Glutamatergic neuron (in vitro differentiated cells): ENCODE measurements around the gene KCNH2. TPM values are rescaled to one million over a fixed set of nuclear protein-coding genes. Genes with fewer than 3 reads are reported as not detected.

Source experiments
- DNase-seq: peaks from one replicate; pipeline ENCODE4 v3.0.0; 2022
- H3K27ac Mint-ChIP-seq: one replicate; pipeline ENCODE4 v1.8.0; 2020; ENCODE audit warnings: mild to moderate bottlenecking, mixed read lengths, inconsistent platforms; ENCODE audit not compliant: unreplicated experiment
- H3K27me3 Mint-ChIP-seq: one replicate; pipeline ENCODE4 v1.8.0; 2020; ENCODE audit warnings: mild to moderate bottlenecking, moderate library complexity, mixed read lengths, inconsistent platforms; ENCODE audit not compliant: unreplicated experiment
- H3K36me3 Mint-ChIP-seq: one replicate; pipeline ENCODE4 v1.8.0; 2020; ENCODE audit warnings: mild to moderate bottlenecking, mixed read lengths, inconsistent platforms; ENCODE audit not compliant: unreplicated experiment
- H3K4me1 Mint-ChIP-seq: one replicate; pipeline ENCODE4 v1.8.0; 2020; ENCODE audit warnings: mild to moderate bottlenecking, low read depth, mixed read lengths, inconsistent platforms; ENCODE audit not compliant: unreplicated experiment
- H3K4me3 Mint-ChIP-seq: one replicate; pipeline ENCODE4 v1.8.0; 2020; ENCODE audit warnings: mild to moderate bottlenecking, mixed read lengths, inconsistent platforms; ENCODE audit not compliant: unreplicated experiment
- H3K9me3 Mint-ChIP-seq: one replicate; pipeline ENCODE4 v1.8.0; 2020; ENCODE audit warnings: mild to moderate bottlenecking, moderate library complexity, mixed read lengths, inconsistent platforms; ENCODE audit not compliant: unreplicated experiment
- total RNA-seq: library from RNA; stranded (reverse); fragmentation: NEBNext Ultra II Directional; extraction: Animal tissue kit (Norgen Biotek cat#: 25700); gene quantifications from one replicate; pipeline ENCODE4 v1.2.1, GENCODE V29; 2021; ENCODE audit not compliant: unreplicated experiment
- TF ChIP-seq, protein P1 (sequence below): fragments of 200-600 bp; sonication (generic); IDR thresholded peaks from one replicate; pipeline ENCODE4 v1.5.0; 2021; ENCODE audit not compliant: partially characterized antibody, unreplicated experiment

KCNH2 gene
- total RNA-seq, 1 donor from 2014 or later, result 73.7 TPM

GRCh38 chr7:151003572-151003971 lies 25.5 kb upstream of the KCNH2 start:
- peaks cover 6% of the 10 kb centered on the region for H3K9me3 Mint-ChIP-seq
- peak overlapping the region; percentile 8 for H3K4me3 Mint-ChIP-seq
- H3K27ac Mint-ChIP-seq, result no peak overlapping the region
- peaks cover 2% of the 10 kb centered on the region for H3K27me3 Mint-ChIP-seq
- TF ChIP-seq, protein P1, sequence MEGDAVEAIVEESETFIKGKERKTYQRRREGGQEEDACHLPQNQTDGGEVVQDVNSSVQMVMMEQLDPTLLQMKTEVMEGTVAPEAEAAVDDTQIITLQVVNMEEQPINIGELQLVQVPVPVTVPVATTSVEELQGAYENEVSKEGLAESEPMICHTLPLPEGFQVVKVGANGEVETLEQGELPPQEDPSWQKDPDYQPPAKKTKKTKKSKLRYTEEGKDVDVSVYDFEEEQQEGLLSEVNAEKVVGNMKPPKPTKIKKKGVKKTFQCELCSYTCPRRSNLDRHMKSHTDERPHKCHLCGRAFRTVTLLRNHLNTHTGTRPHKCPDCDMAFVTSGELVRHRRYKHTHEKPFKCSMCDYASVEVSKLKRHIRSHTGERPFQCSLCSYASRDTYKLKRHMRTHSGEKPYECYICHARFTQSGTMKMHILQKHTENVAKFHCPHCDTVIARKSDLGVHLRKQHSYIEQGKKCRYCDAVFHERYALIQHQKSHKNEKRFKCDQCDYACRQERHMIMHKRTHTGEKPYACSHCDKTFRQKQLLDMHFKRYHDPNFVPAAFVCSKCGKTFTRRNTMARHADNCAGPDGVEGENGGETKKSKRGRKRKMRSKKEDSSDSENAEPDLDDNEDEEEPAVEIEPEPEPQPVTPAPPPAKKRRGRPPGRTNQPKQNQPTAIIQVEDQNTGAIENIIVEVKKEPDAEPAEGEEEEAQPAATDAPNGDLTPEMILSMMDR, result no peak
- no peak for DNase-seq
- peaks cover 6% of the 10 kb centered on the region for H3K4me1 Mint-ChIP-seq
- no peaks in the 10 kb centered on the region for H3K36me3 Mint-ChIP-seq

DNA sequence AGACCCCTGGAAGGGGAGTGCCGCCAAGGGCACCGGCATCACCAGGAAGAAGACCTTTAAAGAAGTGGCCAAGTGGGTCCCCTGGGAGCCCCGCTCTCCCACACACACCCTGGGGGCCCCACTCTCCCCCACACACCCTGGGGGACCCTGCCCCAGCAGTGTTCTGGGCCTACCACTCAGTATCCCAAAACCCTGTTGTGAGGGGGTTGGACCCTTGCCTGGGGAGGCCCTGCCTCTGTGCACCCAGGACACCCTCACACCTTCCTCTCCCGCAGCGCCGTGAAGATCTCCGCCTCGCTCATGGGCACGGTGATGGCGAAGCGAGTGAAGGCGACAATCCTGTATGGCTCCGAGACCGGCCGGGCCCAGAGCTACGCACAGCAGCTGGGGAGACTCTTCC lies 23.4 kb upstream of the KCNH2 start:
- DNase-seq, result no peak
- no peak overlapping the region for H3K4me3 Mint-ChIP-seq
- H3K36me3 Mint-ChIP-seq, result no peaks in the 10 kb centered on the region

DNA sequence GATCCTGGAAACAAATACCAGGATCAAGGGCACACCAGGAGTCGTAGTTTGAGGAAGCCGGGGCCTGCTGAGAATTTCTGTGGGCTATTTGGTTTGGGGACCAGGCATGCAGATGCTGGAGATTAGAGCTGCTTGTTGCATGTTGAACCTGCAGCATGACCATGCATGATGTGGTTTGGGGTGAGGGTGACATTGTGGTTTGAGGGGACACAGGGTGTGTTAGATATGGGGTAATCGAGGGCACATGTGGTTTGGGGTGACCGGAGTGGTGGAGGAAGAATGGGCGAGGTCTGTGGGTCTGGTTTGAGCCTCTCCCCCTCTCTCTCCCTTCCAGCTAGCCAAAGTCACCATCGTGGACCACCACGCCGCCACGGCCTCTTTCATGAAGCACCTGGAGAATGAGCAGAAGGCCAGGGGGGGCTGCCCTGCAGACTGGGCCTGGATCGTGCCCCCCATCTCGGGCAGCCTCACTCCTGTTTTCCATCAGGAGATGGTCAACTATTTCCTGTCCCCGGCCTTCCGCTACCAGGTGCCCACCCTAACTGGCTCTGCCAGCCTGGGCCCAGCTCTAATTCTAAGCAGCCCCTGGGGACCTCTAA lies 22.9 kb upstream of the KCNH2 start:
- H3K9me3 Mint-ChIP-seq, result peaks cover 3% of the 10 kb centered on the region
- TF ChIP-seq, protein P1, result no peak
- H3K27me3 Mint-ChIP-seq, result peaks cover 3% of the 10 kb centered on the region
- H3K27ac Mint-ChIP-seq, result no peak overlapping the region
- no peak for DNase-seq
- H3K36me3 Mint-ChIP-seq, result no peaks in the 10 kb centered on the region
- no peak overlapping the region for H3K4me3 Mint-ChIP-seq
- H3K4me1 Mint-ChIP-seq, result peaks cover under 1% of the 10 kb centered on the region

More for the DNA sequence above, 23.4 kb upstream of the KCNH2 start:
- Mint-ChIP-seq H3K4me1 (peaks cover 2% of the 10 kb centered on the region), H3K27ac (no peak overlapping the region), H3K27me3 (peaks cover 3% of the 10 kb centered on the region), H3K9me3 (peaks cover 6% of the 10 kb centered on the region)
- TF ChIP-seq, protein P1, result no peak

DNA sequence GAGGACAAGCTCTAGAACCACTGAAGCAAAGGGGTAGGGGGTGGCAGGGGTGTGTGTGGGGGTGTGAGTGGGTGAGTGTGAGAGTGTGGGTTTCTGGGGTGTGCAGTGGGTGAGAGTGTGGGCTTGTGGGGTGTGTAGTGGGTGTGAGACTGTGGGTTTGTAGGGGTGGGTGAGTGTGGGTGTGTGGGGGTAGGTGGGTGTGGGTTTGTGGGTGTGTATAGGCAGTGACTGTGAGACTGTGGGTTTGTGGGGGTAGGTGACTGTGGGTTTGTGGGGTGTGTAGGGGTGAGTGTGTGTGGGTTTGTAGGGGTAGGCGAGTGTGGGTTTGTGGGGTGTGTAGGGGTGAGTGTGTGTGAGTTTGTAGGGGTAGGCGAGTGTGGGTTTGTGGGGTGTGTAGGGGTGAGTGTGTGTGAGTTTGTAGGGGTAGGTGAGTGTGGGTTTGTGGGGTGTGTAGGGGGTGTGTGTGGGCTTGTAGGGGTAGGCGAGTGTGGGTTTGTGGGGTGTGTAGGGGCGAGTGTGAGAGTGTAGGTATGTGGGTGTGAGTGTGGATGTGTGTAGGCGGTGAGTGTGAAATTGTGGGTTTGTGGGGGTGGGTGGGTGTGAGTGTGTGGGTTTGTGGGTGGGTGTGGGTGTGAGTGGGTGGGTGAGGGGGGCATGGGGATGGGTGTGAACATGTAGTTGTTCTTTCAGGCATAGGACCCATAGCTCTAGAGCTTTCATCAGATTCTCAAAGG lies 21.5 kb upstream of the KCNH2 start:
- Mint-ChIP-seq H3K4me3 (no peak overlapping the region), H3K9me3 (peaks cover 2% of the 10 kb centered on the region)
- TF ChIP-seq, protein P1, result no peak

GRCh38 chr7:150999001-150999400 lies 20.9 kb upstream of the KCNH2 start:
- H3K27ac Mint-ChIP-seq, result no peak overlapping the region
- no peak for DNase-seq
- H3K9me3 Mint-ChIP-seq, result peaks cover 3% of the 10 kb centered on the region
- H3K4me1 Mint-ChIP-seq, result peaks cover 4% of the 10 kb centered on the region
- peaks cover 3% of the 10 kb centered on the region for H3K27me3 Mint-ChIP-seq
- TF ChIP-seq, protein P1, result no peak
- H3K4me3 Mint-ChIP-seq, result no peak overlapping the region
- H3K36me3 Mint-ChIP-seq, result no peaks in the 10 kb centered on the region

More for the DNA sequence above, 21.5 kb upstream of the KCNH2 start:
- Mint-ChIP-seq H3K27ac (no peak overlapping the region), H3K4me1 (peaks cover 1% of the 10 kb centered on the region), H3K27me3 (peaks cover 3% of the 10 kb centered on the region), H3K36me3 (no peaks in the 10 kb centered on the region)
- DNase-seq, result no peak
